HepG2 (cell line): Measurements from ENCODE around the gene C3orf38. TPM values are rescaled to one million over a fixed set of nuclear protein-coding genes. Genes with fewer than 3 reads are reported as not detected.

Experiments
- ATM ChIP-seq: fragments of 450-650 bp; IDR thresholded peaks from 2 replicates; pipeline ENCODE4 v1.7.1; 2017; ENCODE audit warnings: mild to moderate bottlenecking, borderline replicate concordance
- CCAR2 ChIP-seq: fragments of 200-400 bp; formaldehyde crosslinking; optimal IDR thresholded peaks from 2 replicates; pipeline ENCODE3; 2018; ENCODE audit warnings: low read depth, mild to moderate bottlenecking, low read length, moderate library complexity
- GMEB2 ChIP-seq: IDR thresholded peaks from 2 replicates; pipeline ENCODE4 v1.6.1; 2016; ENCODE audit warnings: missing biosample characterization, missing genetic modification reagents, low read depth
- HMGXB3 ChIP-seq: sonication (generic); formaldehyde crosslinking; IDR thresholded peaks from 2 replicates; pipeline ENCODE4 v1.4.0; 2020; ENCODE audit warnings: missing genetic modification reagents, borderline replicate concordance
- HNF4A ChIP-seq: sonication (generic); formaldehyde crosslinking; IDR thresholded peaks from 2 replicates; pipeline ENCODE4 v1.4.0; 2020; ENCODE audit warnings: missing genetic modification reagents
- KMT2A ChIP-seq: sonication (generic); formaldehyde crosslinking; IDR thresholded peaks from 2 replicates; pipeline ENCODE4 v1.4.0; 2020; ENCODE audit warnings: missing genetic modification reagents
- MATR3 ChIP-seq: sonication (generic); formaldehyde crosslinking; IDR thresholded peaks from 2 replicates; pipeline ENCODE4 v1.4.0; 2020; ENCODE audit warnings: missing genetic modification reagents
- MZF1 ChIP-seq: sonication (generic); formaldehyde crosslinking; IDR thresholded peaks from 2 replicates; pipeline ENCODE4 v1.8.1; 2023; ENCODE audit warnings: mild to moderate bottlenecking, missing genetic modification reagents, borderline replicate concordance
- RNF219 ChIP-seq: sonication (generic); formaldehyde crosslinking; IDR thresholded peaks from 2 replicates; pipeline ENCODE4 v1.5.0; 2020; ENCODE audit warnings: mild to moderate bottlenecking, missing genetic modification reagents
- TCF7 ChIP-seq: sonication (generic); IDR thresholded peaks from 2 replicates; pipeline ENCODE4 v1.6.1; 2016; ENCODE audit warnings: antibody characterized with exemption, low read depth
- ZGPAT ChIP-seq: IDR thresholded peaks from 2 replicates; pipeline ENCODE4 v1.6.1; 2016; ENCODE audit warnings: mild to moderate bottlenecking
- ZNF251 ChIP-seq: sonication (generic); formaldehyde crosslinking; IDR thresholded peaks from 2 replicates; pipeline ENCODE4 v1.9.0; 2021; ENCODE audit warnings: mild to moderate bottlenecking, missing genetic modification reagents
- ZNF260 ChIP-seq: sonication (generic); formaldehyde crosslinking; IDR thresholded peaks from 2 replicates; pipeline ENCODE4 v1.4.0; 2020; ENCODE audit warnings: missing genetic modification reagents, low read depth, mild to moderate bottlenecking, borderline replicate concordance
- ZNF678 ChIP-seq: sonication (generic); formaldehyde crosslinking; IDR thresholded peaks from 2 replicates; pipeline ENCODE4 v1.4.0; 2020; ENCODE audit warnings: mild to moderate bottlenecking, missing genetic modification reagents
- ZNF780A ChIP-seq: sonication (generic); formaldehyde crosslinking; IDR thresholded peaks from 2 replicates; pipeline ENCODE4 v1.8.0; 2022; ENCODE audit warnings: mild to moderate bottlenecking, missing genetic modification reagents, moderate library complexity
- polyA plus RNA-seq, 8 experiments: library from polyadenylated mRNA; depleted of rRNA in 3 of 8; stranded (reverse) in 7 of 8; unstranded in 1 of 8; fragments of >200 nt; fragmentation: Illumina TruSeq in 4 of 8; extraction: Trizol in 4 of 8; gene quantifications; 2 replicates each; pipeline versions ENCODE4 v1.2.1 to v1.2.3, GENCODE V29; 2011 to 2016; ENCODE audit warnings: low read depth in 4 of 8, missing spikeins in 1 of 8, mixed read lengths in 1 of 8; ENCODE audit not compliant: insufficient read depth in 1 of 8
- total RNA-seq, 5 experiments: library from RNA; depleted of rRNA; stranded (reverse); fragments of >200 nt; fragmentation: Illumina TruSeq; extraction: Trizol; gene quantifications; 2 replicates each; pipeline ENCODE4 v1.2.3, GENCODE V29; 2016; ENCODE audit warnings: low read depth in 1 of 5
- TF ChIP-seq, protein P1 (sequence below): IDR thresholded peaks from 2 replicates; pipeline ENCODE4 v1.6.1; 2018; ENCODE audit warnings: missing genetic modification reagents
- TF ChIP-seq, protein P2 (sequence below): sonication (generic); formaldehyde crosslinking; IDR thresholded peaks from 2 replicates; pipeline ENCODE4 v1.5.0; 2020; ENCODE audit warnings: missing genetic modification reagents, mild to moderate bottlenecking, borderline replicate concordance

Gene C3orf38
- total and polyA plus RNA-seq, 2 of the 13 experiments (the other 11 are each of a cell fraction or from before 2014, with no cell fraction given) = 6.0 to 17.5 TPM

DNA sequence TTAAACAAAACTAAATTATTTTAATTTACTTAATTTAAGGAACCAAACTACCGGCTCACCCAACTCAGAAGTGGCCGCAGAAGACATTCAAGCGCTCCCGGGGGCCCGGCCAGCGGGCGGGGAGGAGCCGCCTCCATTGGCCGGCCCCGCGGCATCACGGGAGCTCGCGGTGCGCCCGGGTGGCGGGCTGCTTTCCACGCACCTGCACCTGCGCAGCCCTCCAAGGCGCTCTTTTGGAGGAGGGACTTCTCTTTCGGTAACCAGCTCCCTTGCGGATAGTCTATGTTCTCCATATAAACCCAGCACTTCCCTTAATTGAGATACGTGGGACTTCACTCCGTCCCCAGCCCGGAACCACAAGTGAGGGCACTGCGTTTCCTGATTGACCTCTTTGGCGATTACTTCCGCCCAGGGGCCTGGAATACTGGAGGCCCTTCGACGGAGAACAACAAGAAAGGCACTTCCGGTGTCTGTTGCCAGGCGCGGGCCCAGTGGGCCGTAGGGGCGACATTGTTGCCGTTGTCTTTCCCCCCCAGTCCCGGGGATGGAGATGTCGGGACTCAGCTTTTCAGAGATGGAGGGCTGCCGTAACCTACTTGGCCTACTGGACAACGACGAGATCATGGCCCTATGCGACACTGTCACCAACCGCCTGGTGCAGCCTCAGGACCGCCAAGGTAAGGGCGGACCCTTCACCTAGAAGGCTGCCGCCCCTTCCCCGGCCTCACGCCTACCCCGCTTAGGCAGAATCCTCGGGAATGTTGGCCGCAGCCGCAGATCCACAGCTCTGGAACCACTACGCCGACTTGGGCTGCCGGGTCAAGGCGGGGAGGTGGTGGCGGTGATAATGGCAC, at the start of gene C3orf38 (continued):
- TF ChIP-seq ZNF251 (CRISPR knock-in tag) (no peak), ATM (no peak), MATR3 (CRISPR knock-in tag) (no peak), CCAR2 (no peak), ZNF678 (CRISPR knock-in tag) (peak; percentile 86), MZF1 (CRISPR knock-in tag) (no peak), HMGXB3 (CRISPR knock-in tag) (no peak), ZNF260 (CRISPR knock-in tag) (no peak), RNF219 (no peak), KMT2A (CRISPR knock-in tag) (peak; percentile 94), ZNF780A (CRISPR knock-in tag) (no peak), GMEB2 (no peak), ZGPAT (CRISPR knock-in tag) (peak; percentile 97), HNF4A (CRISPR knock-in tag) (0 out of 2 replicates have a peak, but pooled peaks have one; percentile 11), TCF7 (no peak)
- TF ChIP-seq, protein P1, sequence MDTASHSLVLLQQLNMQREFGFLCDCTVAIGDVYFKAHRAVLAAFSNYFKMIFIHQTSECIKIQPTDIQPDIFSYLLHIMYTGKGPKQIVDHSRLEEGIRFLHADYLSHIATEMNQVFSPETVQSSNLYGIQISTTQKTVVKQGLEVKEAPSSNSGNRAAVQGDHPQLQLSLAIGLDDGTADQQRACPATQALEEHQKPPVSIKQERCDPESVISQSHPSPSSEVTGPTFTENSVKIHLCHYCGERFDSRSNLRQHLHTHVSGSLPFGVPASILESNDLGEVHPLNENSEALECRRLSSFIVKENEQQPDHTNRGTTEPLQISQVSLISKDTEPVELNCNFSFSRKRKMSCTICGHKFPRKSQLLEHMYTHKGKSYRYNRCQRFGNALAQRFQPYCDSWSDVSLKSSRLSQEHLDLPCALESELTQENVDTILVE (CRISPR knock-in tag) = peak; percentile 68
- TF ChIP-seq, protein P2, sequence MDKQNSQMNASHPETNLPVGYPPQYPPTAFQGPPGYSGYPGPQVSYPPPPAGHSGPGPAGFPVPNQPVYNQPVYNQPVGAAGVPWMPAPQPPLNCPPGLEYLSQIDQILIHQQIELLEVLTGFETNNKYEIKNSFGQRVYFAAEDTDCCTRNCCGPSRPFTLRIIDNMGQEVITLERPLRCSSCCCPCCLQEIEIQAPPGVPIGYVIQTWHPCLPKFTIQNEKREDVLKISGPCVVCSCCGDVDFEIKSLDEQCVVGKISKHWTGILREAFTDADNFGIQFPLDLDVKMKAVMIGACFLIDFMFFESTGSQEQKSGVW = no peak
